ENCODE results near the gene PIP5K1C. TPM values are rescaled to one million over a fixed set of nuclear protein-coding genes. Genes with fewer than 3 reads are reported as not detected.

PIP5K1C gene, protein sequence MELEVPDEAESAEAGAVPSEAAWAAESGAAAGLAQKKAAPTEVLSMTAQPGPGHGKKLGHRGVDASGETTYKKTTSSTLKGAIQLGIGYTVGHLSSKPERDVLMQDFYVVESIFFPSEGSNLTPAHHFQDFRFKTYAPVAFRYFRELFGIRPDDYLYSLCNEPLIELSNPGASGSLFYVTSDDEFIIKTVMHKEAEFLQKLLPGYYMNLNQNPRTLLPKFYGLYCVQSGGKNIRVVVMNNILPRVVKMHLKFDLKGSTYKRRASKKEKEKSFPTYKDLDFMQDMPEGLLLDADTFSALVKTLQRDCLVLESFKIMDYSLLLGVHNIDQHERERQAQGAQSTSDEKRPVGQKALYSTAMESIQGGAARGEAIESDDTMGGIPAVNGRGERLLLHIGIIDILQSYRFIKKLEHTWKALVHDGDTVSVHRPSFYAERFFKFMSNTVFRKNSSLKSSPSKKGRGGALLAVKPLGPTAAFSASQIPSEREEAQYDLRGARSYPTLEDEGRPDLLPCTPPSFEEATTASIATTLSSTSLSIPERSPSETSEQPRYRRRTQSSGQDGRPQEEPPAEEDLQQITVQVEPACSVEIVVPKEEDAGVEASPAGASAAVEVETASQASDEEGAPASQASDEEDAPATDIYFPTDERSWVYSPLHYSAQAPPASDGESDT
- total RNA-seq: 10 to 100 TPM; 11.5 to 13.5 TPM

- H3K9me3 Mint-ChIP-seq: no peaks in the 10 kb centered on the region
- peak within 1 kb of the TSS; percentile 84 to 85 for H3K27ac Mint-ChIP-seq
- H3K36me3 Mint-ChIP-seq: no peaks in the 10 kb centered on the region
- ATAC-seq (peak; percentile 95 to 97), DNase-seq (ENCODE audit: low spot score in 2 of 2) (peak; percentile 90 to 99)
Measured at GRCh38 chr19:3700242-3701032, at the start of gene PIP5K1C. PIP5K1C (minus strand) TSS chr19:3700468; CDS start chr19:3700390, 78 bp downstream.

DNA sequence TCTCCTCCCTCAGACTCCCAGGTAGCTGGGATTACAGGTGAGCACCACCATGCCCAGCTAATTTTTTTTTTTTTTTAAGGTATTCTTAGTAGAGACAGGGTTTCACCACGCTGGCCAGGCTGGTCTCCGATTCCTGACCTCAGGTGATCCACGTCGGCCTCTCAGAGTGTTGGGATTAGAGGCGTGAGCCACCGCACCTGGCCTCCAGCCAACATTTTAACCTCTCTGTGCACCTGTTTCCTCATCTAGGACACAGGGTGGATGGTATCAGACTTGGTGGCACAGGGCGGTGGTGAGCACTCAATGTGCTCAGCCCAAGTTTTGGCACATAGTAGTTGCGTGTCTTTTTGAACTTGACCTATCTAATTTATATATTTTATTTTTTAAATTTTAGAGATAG lies 48.7 kb upstream of the PIP5K1C start:
- H3K27ac Mint-ChIP-seq: no peak overlapping the region
- no peak for DNase-seq (ENCODE audit: low spot score in 2 of 2)
- no peak for ATAC-seq
- no peaks in the 10 kb centered on the region for H3K9me3 Mint-ChIP-seq
- peaks cover 0 to 6% of the 10 kb centered on the region in 2 donors for H3K36me3 Mint-ChIP-seq

DNA sequence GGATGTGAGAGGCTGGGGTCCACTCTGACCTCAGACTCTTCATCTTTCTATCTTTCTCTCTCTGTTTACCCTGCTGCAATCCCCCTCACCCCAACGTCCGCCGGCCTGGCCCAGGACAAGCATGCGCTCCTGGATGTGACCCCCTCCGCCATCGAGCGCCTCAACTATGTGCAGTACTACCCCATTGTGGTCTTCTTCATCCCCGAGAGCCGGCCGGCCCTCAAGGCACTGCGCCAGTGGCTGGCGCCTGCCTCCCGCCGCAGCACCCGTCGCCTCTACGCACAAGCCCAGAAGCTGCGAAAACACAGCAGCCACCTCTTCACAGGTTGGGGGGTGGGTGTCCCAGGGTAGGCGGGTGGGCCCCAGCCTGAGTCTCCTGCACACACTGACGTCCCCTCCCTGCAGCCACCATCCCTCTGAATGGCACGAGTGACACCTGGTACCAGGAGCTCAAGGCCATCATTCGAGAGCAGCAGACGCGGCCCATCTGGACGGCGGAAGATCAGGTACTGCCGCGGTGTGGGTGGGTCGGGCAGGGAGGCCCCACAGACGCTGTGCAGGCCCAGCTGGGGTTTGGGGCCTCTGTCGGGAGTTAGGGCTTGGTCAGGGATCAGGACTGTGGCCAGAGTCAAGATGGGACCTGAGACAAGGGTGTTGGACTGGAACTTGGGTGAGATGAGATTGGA lies 46.2 kb upstream of the PIP5K1C start:
- H3K9me3 Mint-ChIP-seq: no peaks in the 10 kb centered on the region
- H3K36me3 Mint-ChIP-seq: peaks cover 0 to 6% of the 10 kb centered on the region in 2 donors
- H3K27ac Mint-ChIP-seq: no peak overlapping the region
- DNase-seq (ENCODE audit: low spot score in 2 of 2) (no peak), ATAC-seq (no peak)

DNA sequence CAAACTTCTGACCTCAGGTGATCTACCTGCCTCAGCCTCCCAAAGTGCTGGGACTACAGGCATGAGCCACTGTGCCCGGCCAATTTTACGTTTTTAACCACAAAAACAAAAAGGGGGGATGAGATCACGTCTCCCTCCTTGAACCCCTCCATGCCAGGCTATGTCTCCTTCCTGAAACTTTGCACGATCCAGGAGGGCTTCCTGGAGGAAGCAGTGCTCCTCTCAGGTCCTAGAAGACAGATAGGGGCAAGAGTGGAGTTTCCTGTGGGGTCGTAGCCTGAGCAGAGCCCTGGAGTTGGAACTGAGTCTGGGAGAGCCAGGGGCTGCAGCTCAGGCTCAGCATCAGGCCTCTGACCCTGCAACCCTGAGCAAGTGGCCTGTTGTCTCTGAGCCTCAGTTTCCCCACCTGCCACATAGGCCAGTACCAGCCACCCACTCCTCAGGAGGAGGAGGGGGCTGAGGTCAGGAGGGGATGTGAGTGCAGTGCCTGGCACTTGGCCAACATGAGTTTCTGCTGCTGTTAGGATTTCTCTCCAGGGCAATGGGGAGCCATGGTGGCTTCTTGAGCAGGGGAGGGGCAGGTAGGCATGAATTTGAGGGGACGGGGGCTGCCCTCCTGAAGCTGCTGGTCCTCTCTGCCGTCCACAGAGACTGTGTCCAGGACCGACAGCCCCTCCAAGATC lies 45.2 kb upstream of the PIP5K1C start:
- no peaks in the 10 kb centered on the region for H3K9me3 Mint-ChIP-seq
- DNase-seq (ENCODE audit: low spot score in 2 of 2) (no peak), ATAC-seq (no peak)
- no peak overlapping the region for H3K27ac Mint-ChIP-seq
- H3K36me3 Mint-ChIP-seq: peaks cover 0 to 3% of the 10 kb centered on the region in 2 donors

- no peaks in the 10 kb centered on the region for H3K9me3 Mint-ChIP-seq
- H3K36me3 Mint-ChIP-seq: no peaks in the 10 kb centered on the region
- H3K27ac Mint-ChIP-seq: peak overlapping the region in 1 of 2 donors; percentile 25
- ATAC-seq: no peak
- DNase-seq (ENCODE audit: low spot score in 2 of 2): no peak
Measured at GRCh38 chr19:3743486-3743885, 43.2 kb upstream of the PIP5K1C start.

DNA sequence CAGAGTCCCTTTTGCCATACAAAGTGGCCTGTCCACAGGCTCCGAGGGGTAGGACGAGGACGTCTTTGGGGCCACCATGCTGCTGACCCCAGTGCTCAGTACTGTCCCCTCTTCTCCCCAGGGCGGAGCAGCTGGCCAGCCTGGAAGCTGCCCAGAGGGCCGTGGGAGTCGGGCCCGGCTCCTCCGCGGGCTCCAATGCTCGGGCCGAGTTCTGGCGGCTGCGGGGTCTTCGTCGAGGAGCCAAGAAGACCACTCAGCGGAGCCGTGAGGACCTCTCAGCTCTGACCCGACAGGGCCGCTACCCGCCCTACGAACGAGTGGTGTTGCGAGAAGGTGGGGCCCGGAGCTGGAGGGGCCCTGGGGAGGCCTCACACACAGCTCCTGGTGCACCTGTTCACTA lies 40.2 kb upstream of the PIP5K1C start:
- ATAC-seq: no peak
- no peaks in the 10 kb centered on the region for H3K9me3 Mint-ChIP-seq

GRCh38 chr19:3738477-3739220 lies 38.4 kb upstream of the PIP5K1C start:
- Mint-ChIP-seq H3K36me3 (no peaks in the 10 kb centered on the region), H3K27ac (peak overlapping the region; percentile 44 to 68), H3K9me3 (no peaks in the 10 kb centered on the region)
- ATAC-seq (no peak), DNase-seq (ENCODE audit: low spot score in 2 of 2) (no peak)

More for the DNA sequence above, 40.2 kb upstream of the PIP5K1C start:
- no peak overlapping the region for H3K27ac Mint-ChIP-seq
- no peaks in the 10 kb centered on the region for H3K36me3 Mint-ChIP-seq
- DNase-seq (ENCODE audit: low spot score in 2 of 2): no peak

DNA sequence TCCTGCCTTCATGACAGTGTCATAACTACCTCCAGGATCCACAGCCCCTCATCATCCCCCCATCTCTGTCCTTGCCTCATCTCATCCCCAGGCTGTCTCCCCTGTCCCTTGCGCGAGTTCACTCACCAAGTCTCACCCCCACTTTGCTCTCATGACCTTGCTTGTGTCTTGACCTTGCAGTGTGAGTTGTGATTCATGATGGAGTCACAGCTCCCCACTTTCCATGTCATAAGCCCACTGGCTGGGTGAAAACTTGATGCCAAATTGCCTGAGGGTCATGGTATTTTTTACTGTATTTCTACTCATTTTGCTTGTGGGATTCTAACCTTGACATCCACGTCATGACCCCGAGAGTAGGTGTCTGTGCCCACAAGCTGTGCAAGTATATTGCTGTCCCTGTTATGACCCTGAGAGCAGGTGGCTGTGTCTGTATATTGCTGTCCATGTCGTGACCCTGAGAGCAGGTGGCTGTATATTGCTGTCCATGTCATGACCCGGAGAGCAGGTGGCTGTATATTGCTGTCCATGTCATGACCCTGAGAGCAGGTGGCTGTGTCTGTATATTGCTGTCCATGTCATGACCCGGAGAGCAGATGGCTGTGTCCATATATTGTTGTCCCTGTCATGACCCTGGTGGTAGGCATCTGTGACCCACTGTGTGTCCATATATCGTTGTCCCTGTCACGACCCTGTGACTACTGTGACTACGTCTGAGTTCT lies 37.4 kb upstream of the PIP5K1C start:
- Mint-ChIP-seq H3K36me3 (no peaks in the 10 kb centered on the region), H3K9me3 (no peaks in the 10 kb centered on the region), H3K27ac (peak overlapping the region in 1 of 2 donors; percentile 31)
- ATAC-seq (peak in 1 of 2 donors; percentile 16), DNase-seq (ENCODE audit: low spot score in 2 of 2) (no peak)

DNA sequence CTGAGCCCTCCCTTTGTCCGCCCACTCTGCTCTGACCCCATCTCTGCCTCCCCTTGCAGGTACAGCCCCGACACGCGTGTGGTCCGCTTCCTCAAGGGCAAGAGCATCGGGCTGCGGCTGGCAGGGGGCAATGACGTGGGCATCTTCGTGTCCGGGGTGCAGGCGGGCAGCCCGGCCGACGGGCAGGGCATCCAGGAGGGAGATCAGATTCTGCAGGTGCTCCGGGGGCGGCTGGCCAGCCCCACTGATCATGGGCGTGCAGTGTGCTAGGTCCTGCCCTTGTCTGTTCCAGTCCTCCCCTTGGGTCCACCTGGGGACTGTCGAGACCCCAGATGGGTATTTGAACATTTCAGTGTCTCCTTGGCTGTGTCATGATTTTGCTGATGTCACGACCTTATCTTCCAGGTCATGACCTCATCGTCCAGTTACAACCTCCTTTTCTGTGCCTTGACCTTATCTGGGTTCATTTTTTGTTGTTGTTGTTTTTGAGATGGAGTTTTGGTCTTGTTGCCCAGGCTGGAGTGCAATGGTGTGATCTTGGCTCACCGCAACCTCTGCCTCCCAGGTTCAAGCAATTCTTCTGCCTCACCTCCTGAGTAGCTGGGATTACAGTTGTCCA lies 35.9 kb upstream of the PIP5K1C start:
- H3K27ac Mint-ChIP-seq: no peak overlapping the region
- H3K36me3 Mint-ChIP-seq: no peaks in the 10 kb centered on the region
- DNase-seq (ENCODE audit: low spot score in 2 of 2) (no peak), ATAC-seq (no peak)
- H3K9me3 Mint-ChIP-seq: no peaks in the 10 kb centered on the region

GRCh38 chr19:3734310-3734600 lies 34.0 kb upstream of the PIP5K1C start:
- H3K27ac Mint-ChIP-seq: no peak overlapping the region
- no peaks in the 10 kb centered on the region for H3K9me3 Mint-ChIP-seq
- ATAC-seq (no peak), DNase-seq (ENCODE audit: low spot score in 2 of 2) (no peak)
- no peaks in the 10 kb centered on the region for H3K36me3 Mint-ChIP-seq

- DNase-seq (ENCODE audit: low spot score in 2 of 2): no peak
- Mint-ChIP-seq H3K9me3 (no peaks in the 10 kb centered on the region), H3K27ac (no peak overlapping the region), H3K36me3 (no peaks in the 10 kb centered on the region)
- ATAC-seq: no peak
Measured at GRCh38 chr19:3733549-3734309, 33.5 kb upstream of the PIP5K1C start.

DNA sequence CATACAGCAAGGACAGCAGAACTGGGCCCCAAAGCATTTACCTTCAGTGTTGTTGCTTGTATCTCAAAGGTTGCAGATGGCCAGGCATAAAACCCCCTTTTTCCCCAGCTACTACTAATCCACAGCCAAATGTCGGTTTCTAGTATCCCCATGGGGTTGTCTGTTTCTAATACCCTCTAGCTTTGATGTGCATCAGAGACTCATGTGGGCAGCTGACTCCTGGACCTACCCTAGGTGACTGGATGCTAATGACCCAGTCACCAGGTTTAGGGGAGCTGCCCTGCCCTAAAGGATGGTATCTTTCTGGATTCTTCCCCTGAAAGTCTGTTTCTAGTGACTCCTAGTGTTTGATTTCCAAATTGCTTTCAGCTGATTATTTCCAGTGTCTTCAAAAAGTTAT lies 31.8 kb upstream of the PIP5K1C start:
- Mint-ChIP-seq H3K36me3 (no peaks in the 10 kb centered on the region), H3K9me3 (no peaks in the 10 kb centered on the region), H3K27ac (no peak overlapping the region)
- DNase-seq (ENCODE audit: low spot score in 2 of 2): no peak
- no peak for ATAC-seq

- no peak for ATAC-seq
- DNase-seq (ENCODE audit: low spot score in 2 of 2): no peak
- no peaks in the 10 kb centered on the region for H3K9me3 Mint-ChIP-seq
- no peaks in the 10 kb centered on the region for H3K36me3 Mint-ChIP-seq
- H3K27ac Mint-ChIP-seq: no peak overlapping the region
Measured at GRCh38 chr19:3730457-3730958, 30.2 kb upstream of the PIP5K1C start.
